Erythroblast (primary cell): Measurements from ENCODE around the gene PUS7.

Experiments used
- GATA1 ChIP-seq: IDR thresholded peaks from 2 replicates; pipeline ENCODE4 v1.6.1; 2011; ENCODE audit warnings: low read depth, mild to moderate bottlenecking, control low read depth, low read length, moderate library complexity
- POLR2A ChIP-seq: IDR thresholded peaks from 2 replicates; pipeline ENCODE4 v1.6.1; 2011; ENCODE audit warnings: mild to moderate bottlenecking, low read length

GRCh38 chr7:105530126-105530525 is 8.1 kb upstream of the PUS7 start:
- no peak for TF ChIP-seq POLR2A
- TF ChIP-seq GATA1: no peak
